Fibroblast of lung (primary cell): ENCODE results near the gene ATOH8. TPM values are rescaled to one million over a fixed set of nuclear protein-coding genes. Genes with fewer than 3 reads are reported as not detected.

Experiments used
- DNase-seq, 2 donors: peaks; one replicate each; pipeline versions ENCODE4 v3.0.0 to v3.0.0-alpha.2; 2010; ENCODE audit warnings: low read depth in 2 of 2
- H2AFZ ChIP-seq: 2 replicates; pipeline ENCODE4 v1.5.1; 2012; ENCODE audit warnings: low read length, control low read depth, inconsistent platforms
- H3K27ac ChIP-seq: 2 replicates; pipeline ENCODE4 v1.5.1; 2011; ENCODE audit warnings: low read length, control low read depth; ENCODE audit not compliant: insufficient read depth
- H3K27me3 ChIP-seq: 2 replicates; pipeline ENCODE4 v1.5.1; 2011; ENCODE audit warnings: mild to moderate bottlenecking, low read length; ENCODE audit not compliant: control insufficient read depth, insufficient read depth
- H3K36me3 ChIP-seq: 2 replicates; pipeline ENCODE4 v1.5.1; 2011; ENCODE audit warnings: low read length; ENCODE audit not compliant: control insufficient read depth, insufficient read depth
- H3K4me1 ChIP-seq: 2 replicates; pipeline ENCODE4 v1.5.1; 2011; ENCODE audit warnings: low read length; ENCODE audit not compliant: control insufficient read depth, insufficient read depth; ENCODE audit errors: extremely low read depth
- H3K4me2 ChIP-seq: 2 replicates; pipeline ENCODE4 v1.5.1; 2011; ENCODE audit warnings: low read length, control low read depth; ENCODE audit not compliant: insufficient read depth; ENCODE audit errors: extremely low read depth
- H3K4me3 ChIP-seq, 4 experiments: fragments of 200-600 bp in 1 of 4; sonication (generic) in 1 of 4; replicated peaks in 1 of 4; 2 replicates each; pipeline ENCODE4 v1.5.1; 2011 to 2016; ENCODE audit warnings: low read length in 4 of 4, low read depth in 3 of 4, mild to moderate bottlenecking in 3 of 4, control low read depth in 2 of 4, inconsistent platforms in 1 of 4, mixed read lengths in 1 of 4; ENCODE audit not compliant: insufficient read depth in 1 of 4; ENCODE audit errors: control extremely low read depth in 1 of 4
- H3K79me2 ChIP-seq: 2 replicates; pipeline ENCODE4 v1.5.1; 2012; ENCODE audit warnings: mild to moderate bottlenecking, low read length, inconsistent platforms; ENCODE audit not compliant: control insufficient read depth, insufficient read depth
- H3K9ac ChIP-seq: 2 replicates; pipeline ENCODE4 v1.5.1; 2011; ENCODE audit warnings: mild to moderate bottlenecking, low read length, control low read depth; ENCODE audit not compliant: insufficient read depth
- H3K9me3 ChIP-seq: 2 replicates; pipeline ENCODE4 v1.5.1; 2012; ENCODE audit warnings: low read depth, low read length; ENCODE audit not compliant: control insufficient read depth, insufficient read depth
- H4K20me1 ChIP-seq: 2 replicates; pipeline ENCODE4 v1.5.1; 2011; ENCODE audit warnings: low read length; ENCODE audit not compliant: control insufficient read depth, insufficient read depth; ENCODE audit errors: extremely low read depth
- CTCF ChIP-seq, 2 donors: IDR thresholded peaks in 1 of 2; conservative IDR thresholded peaks in 1 of 2; 1 replicate in 1 of 2; 2 replicates in 1 of 2; pipeline ENCODE4 v1.5.1; 2011 to 2012; ENCODE audit warnings: low read length in 2 of 2, control low read depth in 1 of 2, inconsistent platforms in 1 of 2, low read depth in 1 of 2, mild to moderate bottlenecking in 1 of 2
- EZH2 ChIP-seq: IDR thresholded peaks from 2 replicates; pipeline ENCODE4 v1.5.1; 2012; ENCODE audit warnings: low read length, control low read depth, mild to moderate bottlenecking; ENCODE audit errors: missing control alignments
- polyA plus RNA-seq, 2 donors: library from polyadenylated mRNA; depleted of rRNA in 1 of 2; stranded (reverse) in 1 of 2; unstranded in 1 of 2; fragments of >200 nt; gene quantifications; 2 replicates each; pipeline ENCODE4 v1.2.1, GENCODE V29; 2011 to 2012; ENCODE audit warnings: missing spikeins in 1 of 2
- total RNA-seq: library from RNA; depleted of rRNA; stranded (reverse); fragments of >200 nt; gene quantifications from 2 replicates; pipeline ENCODE4 v1.2.1, GENCODE V29; 2014

The ATOH8 gene
- total and polyA plus RNA-seq, 2 donors (not counting 1 experiment from before 2014, with no cell fraction given): 5.6 to 19.2 TPM

GRCh38 chr2:85732467-85733120 is 21.2 kb upstream of the ATOH8 start:
- no peak overlapping the region for H3K9ac ChIP-seq
- no peaks in the 10 kb centered on the region for H4K20me1 ChIP-seq
- H3K36me3 ChIP-seq: no peaks in the 10 kb centered on the region
- no peaks in the 10 kb centered on the region for H3K79me2 ChIP-seq
- H3K9me3 ChIP-seq: no peaks in the 10 kb centered on the region
- H2AFZ ChIP-seq: no peak overlapping the region
- no peak overlapping the region for H3K4me2 ChIP-seq
- peaks cover 7% of the 10 kb centered on the region for H3K4me1 ChIP-seq
- no peak for DNase-seq
- H3K27ac ChIP-seq: no peak overlapping the region
- no peak overlapping the region for H3K4me3 ChIP-seq
- TF ChIP-seq CTCF (conservative IDR thresholded peaks at IDR 0.05 in 1 of 2, IDR thresholded peaks at IDR 0.05 in 1 of 2; ENCODE audit: low read depth in 1 of 2, low read length in 2 of 2) (no peak), EZH2 (no peak)
- no peaks in the 10 kb centered on the region for H3K27me3 ChIP-seq

- no peak overlapping the region for H3K27ac ChIP-seq
- H3K9ac ChIP-seq: no peak overlapping the region
- TF ChIP-seq EZH2: no peak
- TF ChIP-seq CTCF (conservative IDR thresholded peaks at IDR 0.05 in 1 of 2, IDR thresholded peaks at IDR 0.05 in 1 of 2; ENCODE audit: low read depth in 1 of 2, low read length in 2 of 2): no peak
- H3K27me3 ChIP-seq: no peaks in the 10 kb centered on the region
- H3K4me1 ChIP-seq: peaks cover 14% of the 10 kb centered on the region
- no peak for DNase-seq
- H2AFZ ChIP-seq: no peak overlapping the region
- no peaks in the 10 kb centered on the region for H3K79me2 ChIP-seq
- H3K36me3 ChIP-seq: no peaks in the 10 kb centered on the region
- H3K4me3 ChIP-seq: no peak overlapping the region
- H3K9me3 ChIP-seq: no peaks in the 10 kb centered on the region
- H3K4me2 ChIP-seq: no peak overlapping the region
- H4K20me1 ChIP-seq: no peaks in the 10 kb centered on the region
Observed at GRCh38 chr2:85733121-85733960, 20.4 kb upstream of the ATOH8 start.

- Histone ChIP-seq H3K4me2 (no peak overlapping the region), H3K9ac (no peak overlapping the region), H3K4me1 (peaks cover 17% of the 10 kb centered on the region), H2AFZ (no peak overlapping the region), H3K36me3 (no peaks in the 10 kb centered on the region), H3K4me3 (no peak overlapping the region), H3K9me3 (no peaks in the 10 kb centered on the region), H3K27ac (no peak overlapping the region), H3K27me3 (no peaks in the 10 kb centered on the region), H4K20me1 (no peaks in the 10 kb centered on the region), H3K79me2 (no peaks in the 10 kb centered on the region)
- DNase-seq: no peak
- TF ChIP-seq EZH2 (no peak), CTCF (conservative IDR thresholded peaks at IDR 0.05 in 1 of 2, IDR thresholded peaks at IDR 0.05 in 1 of 2; ENCODE audit: low read depth in 1 of 2, low read length in 2 of 2) (no peak)
Observed at GRCh38 chr2:85734015-85734414, 19.8 kb upstream of the ATOH8 start.
